Measurements from ENCODE around the gene UBE2G2. TPM values are rescaled to one million over a fixed set of nuclear protein-coding genes. Genes with fewer than 3 reads are reported as not detected.

UBE2G2 gene
- total and polyA plus RNA-seq, 4 donors, result 27.4 to 83.5 (median 40.9) TPM

GRCh38 chr21:44793592-44794374 is 7.8 kb downstream of the UBE2G2 start:
- H3K9ac ChIP-seq (ENCODE audit: low read depth in 1 of 2, low read length in 2 of 2), result peak overlapping the region in 1 of 2 donors; percentile 12
- no peaks in the 10 kb centered on the region for H3K9me3 ChIP-seq (ENCODE audit: control insufficient read depth in 4 of 4, low read length in 3 of 4)
- WGBS, result 12% methylated on average over 4 of the region's 4 CpGs
- H3K27ac ChIP-seq (ENCODE audit: low read depth in 1 of 2, low read length in 2 of 2), result peak overlapping the region in 1 of 2 donors; percentile 26
- TF ChIP-seq EGR1 (IDR thresholded peaks at IDR 0.05; ENCODE audit: low read depth in 2 of 2) (no peak), SP1 (IDR thresholded peaks at IDR 0.05) (peak; percentile 21), GABPA (IDR thresholded peaks at IDR 0.05 in 1 of 2, conservative IDR thresholded peaks at IDR 0.05 in 1 of 2) (no peak), FOXA1 (IDR thresholded peaks at IDR 0.05) (no peak), MAX (IDR thresholded peaks at IDR 0.05) (no peak), NR2F2 (IDR thresholded peaks at IDR 0.05) (peak; percentile 21), RXRA (IDR thresholded peaks at IDR 0.05) (no peak), HNF4A (conservative IDR thresholded peaks at IDR 0.05) (peak; percentile 17 to 24), HNF4G (IDR thresholded peaks at IDR 0.05) (no peak), RAD21 (IDR thresholded peaks at IDR 0.05) (peak in 1 of 2 donors; percentile 40)
- TF ChIP-seq, protein P1, sequence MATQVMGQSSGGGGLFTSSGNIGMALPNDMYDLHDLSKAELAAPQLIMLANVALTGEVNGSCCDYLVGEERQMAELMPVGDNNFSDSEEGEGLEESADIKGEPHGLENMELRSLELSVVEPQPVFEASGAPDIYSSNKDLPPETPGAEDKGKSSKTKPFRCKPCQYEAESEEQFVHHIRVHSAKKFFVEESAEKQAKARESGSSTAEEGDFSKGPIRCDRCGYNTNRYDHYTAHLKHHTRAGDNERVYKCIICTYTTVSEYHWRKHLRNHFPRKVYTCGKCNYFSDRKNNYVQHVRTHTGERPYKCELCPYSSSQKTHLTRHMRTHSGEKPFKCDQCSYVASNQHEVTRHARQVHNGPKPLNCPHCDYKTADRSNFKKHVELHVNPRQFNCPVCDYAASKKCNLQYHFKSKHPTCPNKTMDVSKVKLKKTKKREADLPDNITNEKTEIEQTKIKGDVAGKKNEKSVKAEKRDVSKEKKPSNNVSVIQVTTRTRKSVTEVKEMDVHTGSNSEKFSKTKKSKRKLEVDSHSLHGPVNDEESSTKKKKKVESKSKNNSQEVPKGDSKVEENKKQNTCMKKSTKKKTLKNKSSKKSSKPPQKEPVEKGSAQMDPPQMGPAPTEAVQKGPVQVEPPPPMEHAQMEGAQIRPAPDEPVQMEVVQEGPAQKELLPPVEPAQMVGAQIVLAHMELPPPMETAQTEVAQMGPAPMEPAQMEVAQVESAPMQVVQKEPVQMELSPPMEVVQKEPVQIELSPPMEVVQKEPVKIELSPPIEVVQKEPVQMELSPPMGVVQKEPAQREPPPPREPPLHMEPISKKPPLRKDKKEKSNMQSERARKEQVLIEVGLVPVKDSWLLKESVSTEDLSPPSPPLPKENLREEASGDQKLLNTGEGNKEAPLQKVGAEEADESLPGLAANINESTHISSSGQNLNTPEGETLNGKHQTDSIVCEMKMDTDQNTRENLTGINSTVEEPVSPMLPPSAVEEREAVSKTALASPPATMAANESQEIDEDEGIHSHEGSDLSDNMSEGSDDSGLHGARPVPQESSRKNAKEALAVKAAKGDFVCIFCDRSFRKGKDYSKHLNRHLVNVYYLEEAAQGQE (IDR thresholded peaks at IDR 0.05), result no peak
- peaks cover 0 to 3% (median 0%) of the 10 kb centered on the region in 4 donors for H3K36me3 ChIP-seq (ENCODE audit: control insufficient read depth in 4 of 4, insufficient read depth in 3 of 4, low read depth in 1 of 4, low read length in 3 of 4)
- no peak overlapping the region for H3K4me3 ChIP-seq (ENCODE audit: low read depth in 1 of 3, low read length in 3 of 3)
- no peak for DNase-seq (ENCODE audit: low spot score)
- peaks cover 4 to 33% (median 27%) of the 10 kb centered on the region in 4 donors for H3K4me1 ChIP-seq (ENCODE audit: control insufficient read depth in 4 of 4, insufficient read depth in 4 of 4, low read length in 3 of 4)
- H3K27me3 ChIP-seq (ENCODE audit: control insufficient read depth in 4 of 4, insufficient read depth in 4 of 4, low read length in 3 of 4), result no peaks in the 10 kb centered on the region

GRCh38 chr21:44792702-44793591 is 8.7 kb downstream of the UBE2G2 start:
- Histone ChIP-seq H3K9me3 (ENCODE audit: control insufficient read depth in 4 of 4, low read length in 3 of 4) (no peaks in the 10 kb centered on the region), H3K27me3 (ENCODE audit: control insufficient read depth in 4 of 4, insufficient read depth in 4 of 4, low read length in 3 of 4) (no peaks in the 10 kb centered on the region), H3K36me3 (ENCODE audit: control insufficient read depth in 4 of 4, insufficient read depth in 3 of 4, low read depth in 1 of 4, low read length in 3 of 4) (peaks cover 0 to 3% (median 0%) of the 10 kb centered on the region in 4 donors), H3K27ac (ENCODE audit: low read depth in 1 of 2, low read length in 2 of 2) (peak overlapping the region in 1 of 2 donors; percentile 2), H3K4me1 (ENCODE audit: control insufficient read depth in 4 of 4, insufficient read depth in 4 of 4, low read length in 3 of 4) (peaks cover 4 to 33% (median 27%) of the 10 kb centered on the region in 4 donors), H3K4me3 (ENCODE audit: low read depth in 1 of 3, low read length in 3 of 3) (no peak overlapping the region), H3K9ac (ENCODE audit: low read depth in 1 of 2, low read length in 2 of 2) (peak overlapping the region in 1 of 2 donors; percentile 25)
- peak; percentile 58 for DNase-seq (ENCODE audit: low spot score)
- WGBS, result 15% methylated on average over 10 of the region's 10 CpGs
- peak; percentile 90 to 91 for TF ChIP-seq RAD21 (IDR thresholded peaks at IDR 0.05)
- peak in 1 of 2 donors; percentile 36 for TF ChIP-seq HNF4A (conservative IDR thresholded peaks at IDR 0.05)
- TF ChIP-seq, protein P2, sequence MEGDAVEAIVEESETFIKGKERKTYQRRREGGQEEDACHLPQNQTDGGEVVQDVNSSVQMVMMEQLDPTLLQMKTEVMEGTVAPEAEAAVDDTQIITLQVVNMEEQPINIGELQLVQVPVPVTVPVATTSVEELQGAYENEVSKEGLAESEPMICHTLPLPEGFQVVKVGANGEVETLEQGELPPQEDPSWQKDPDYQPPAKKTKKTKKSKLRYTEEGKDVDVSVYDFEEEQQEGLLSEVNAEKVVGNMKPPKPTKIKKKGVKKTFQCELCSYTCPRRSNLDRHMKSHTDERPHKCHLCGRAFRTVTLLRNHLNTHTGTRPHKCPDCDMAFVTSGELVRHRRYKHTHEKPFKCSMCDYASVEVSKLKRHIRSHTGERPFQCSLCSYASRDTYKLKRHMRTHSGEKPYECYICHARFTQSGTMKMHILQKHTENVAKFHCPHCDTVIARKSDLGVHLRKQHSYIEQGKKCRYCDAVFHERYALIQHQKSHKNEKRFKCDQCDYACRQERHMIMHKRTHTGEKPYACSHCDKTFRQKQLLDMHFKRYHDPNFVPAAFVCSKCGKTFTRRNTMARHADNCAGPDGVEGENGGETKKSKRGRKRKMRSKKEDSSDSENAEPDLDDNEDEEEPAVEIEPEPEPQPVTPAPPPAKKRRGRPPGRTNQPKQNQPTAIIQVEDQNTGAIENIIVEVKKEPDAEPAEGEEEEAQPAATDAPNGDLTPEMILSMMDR (IDR thresholded peaks at IDR 0.05; ENCODE audit: low read depth, low read length, missing input control), result peak; percentile 75
- no peak for TF ChIP-seq NR2F2 (IDR thresholded peaks at IDR 0.05)
